CD4-positive, alpha-beta memory T cell (primary cell): ENCODE data around the gene UBE2I. TPM values are rescaled to one million over a fixed set of nuclear protein-coding genes. Genes with fewer than 3 reads are reported as not detected.
"Not testable (repeated sequence)": the region's sequence is repeated elsewhere in the genome, so short reads cannot be mapped to it uniquely, and the experiment has no call there.

Experiments used
- CTCF ChIA-PET: fragments of 350-600 bp; sonication (Branson Sonifier 250); formaldehyde crosslinking; loops from one replicate; lab custom pipeline; 2021; ENCODE audit warnings: inconsistent platforms; ENCODE audit not compliant: partially characterized antibody; lab: Charles Lee
- POLR2A ChIA-PET: fragments of 350-600 bp; sonication (Branson Sonifier 250); formaldehyde crosslinking; loops from one replicate; lab custom pipeline; 2021; ENCODE audit not compliant: partially characterized antibody; lab: Charles Lee
- DNase-seq, 5 donors: peaks; one replicate each; pipeline versions ENCODE4 v3.0.0 to v3.0.0-alpha.2; 2020 to 2022; ENCODE audit warnings: mixed read lengths in 1 of 5
- H3K27ac ChIP-seq: one replicate; pipeline ENCODE4 v1.7.0; 2013; ENCODE audit warnings: low read depth, low read length
- H3K27me3 ChIP-seq: 2 replicates; pipeline ENCODE4 v1.7.0; 2013; ENCODE audit warnings: mild to moderate bottlenecking, low read length, moderate library complexity; ENCODE audit not compliant: insufficient read depth
- H3K36me3 ChIP-seq: 2 replicates; pipeline ENCODE4 v1.7.0; 2013; ENCODE audit warnings: mild to moderate bottlenecking, low read length, moderate library complexity; ENCODE audit not compliant: insufficient read depth
- H3K4me1 ChIP-seq: 2 replicates; pipeline ENCODE4 v1.7.0; 2013; ENCODE audit warnings: mild to moderate bottlenecking, low read length, moderate library complexity; ENCODE audit not compliant: insufficient read depth
- H3K4me3 ChIP-seq, 2 donors: one replicate each; pipeline ENCODE4 v1.7.0; 2013; ENCODE audit warnings: low read length in 2 of 2, mild to moderate bottlenecking in 1 of 2
- H3K9me3 ChIP-seq, 2 donors: one replicate each; pipeline ENCODE4 v1.7.0; 2013; ENCODE audit warnings: low read length in 2 of 2, control low read depth in 1 of 2; ENCODE audit not compliant: control insufficient read depth in 1 of 2
- H3K27ac Mint-ChIP-seq, 7 donors: one replicate each; pipeline ENCODE4 v1.8.0; 2020 to 2021; ENCODE audit warnings: mixed read lengths in 7 of 7, mild to moderate bottlenecking in 6 of 7, inconsistent platforms in 3 of 7, moderate library complexity in 3 of 7
- H3K27me3 Mint-ChIP-seq, 2 donors: one replicate each; pipeline ENCODE4 v1.8.0; 2020 to 2021; ENCODE audit warnings: mixed read lengths in 2 of 2
- H3K36me3 Mint-ChIP-seq, 2 donors: one replicate each; pipeline ENCODE4 v1.8.0; 2020 to 2021; ENCODE audit warnings: mixed read lengths in 2 of 2, inconsistent platforms in 1 of 2, mild to moderate bottlenecking in 1 of 2
- H3K4me1 Mint-ChIP-seq, 4 donors: one replicate each; pipeline ENCODE4 v1.8.0; 2020 to 2021; ENCODE audit warnings: mixed read lengths in 4 of 4, mild to moderate bottlenecking in 1 of 4
- H3K4me3 Mint-ChIP-seq, 8 donors: one replicate each; pipeline ENCODE4 v1.8.0; 2020 to 2021; ENCODE audit warnings: mixed read lengths in 8 of 8, mild to moderate bottlenecking in 7 of 8, moderate library complexity in 6 of 8, inconsistent platforms in 3 of 8
- H3K9me3 Mint-ChIP-seq, 8 donors: one replicate each; pipeline ENCODE4 v1.8.0; 2020 to 2021; ENCODE audit warnings: mixed read lengths in 8 of 8, mild to moderate bottlenecking in 5 of 8, inconsistent platforms in 3 of 8, moderate library complexity in 1 of 8
- intact Hi-C: fragments of 100-400 bp; cut with micrococcal nuclease; formaldehyde crosslinking; loops from one replicate; pipeline ENCODE4 v1.15.1; 2023
- polyA plus RNA-seq, 2 donors: library from polyadenylated mRNA; unstranded; fragments of 300-500 nt; fragmentation: Illumina TruSeq; gene quantifications; one replicate each; pipeline ENCODE4 v1.2.3, GENCODE V29; 2021
- total RNA-seq, 2 experiments: library from RNA; stranded (reverse); gene quantifications; one replicate each; pipeline ENCODE4 v1.2.3, GENCODE V29; 2021

UBE2I gene
- total and polyA plus RNA-seq, 4 experiments from 2014 or later = 100 to 177 (median 138) TPM

DNA sequence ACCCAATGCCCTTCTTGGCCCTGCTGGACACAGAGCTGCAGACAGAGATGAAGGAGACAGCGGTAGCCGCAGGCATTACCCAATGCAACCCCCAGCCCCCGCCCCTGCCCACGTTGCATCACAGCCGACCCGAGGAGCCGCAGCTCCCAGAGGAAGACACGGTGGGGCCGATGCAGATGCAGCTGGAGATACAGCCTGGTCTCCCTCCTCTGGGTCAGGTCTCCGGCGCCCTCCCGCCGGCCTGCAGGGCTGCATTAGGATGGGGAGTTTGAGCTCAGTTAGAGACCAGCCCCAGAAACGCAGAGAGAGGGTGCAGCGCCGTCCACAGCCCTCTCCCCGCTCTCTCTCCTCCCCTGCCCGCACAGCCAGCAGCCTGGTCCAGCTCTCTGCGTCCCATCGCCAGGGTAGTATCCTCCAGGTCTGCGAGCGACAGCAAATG, 19.4 kb upstream of the UBE2I start:
- Histone ChIP-seq H3K36me3 (no peaks in the 10 kb centered on the region), H3K4me3 (no peak overlapping the region), H3K27ac (no peak overlapping the region), H3K9me3 (no peaks in the 10 kb centered on the region), H3K4me1 (no peaks in the 10 kb centered on the region), H3K27me3 (peaks cover 14% of the 10 kb centered on the region)
- ChIA-PET CTCF (no interaction called here), POLR2A (no interaction called here)
- Mint-ChIP-seq H3K4me3 (no peak overlapping the region), H3K27ac (no peak overlapping the region), H3K4me1 (peaks cover 0 to 1% (median 0%) of the 10 kb centered on the region in 4 donors), H3K36me3 (no peaks in the 10 kb centered on the region), H3K9me3 (no peaks in the 10 kb centered on the region), H3K27me3 (peaks cover 29 to 36% of the 10 kb centered on the region in 2 donors)
- DNase-seq = no peak
- intact Hi-C loops = no loop called here

GRCh38 chr16:1290860-1291575, 18.4 kb upstream of the UBE2I start:
- Histone ChIP-seq H3K36me3 (no peaks in the 10 kb centered on the region), H3K4me3 (no peak overlapping the region), H3K9me3 (no peaks in the 10 kb centered on the region), H3K27ac (no peak overlapping the region), H3K27me3 (peaks cover 14% of the 10 kb centered on the region), H3K4me1 (no peaks in the 10 kb centered on the region)
- intact Hi-C loops = no loop called here
- Mint-ChIP-seq H3K9me3 (no peaks in the 10 kb centered on the region), H3K4me3 (no peak overlapping the region), H3K27me3 (peaks cover 34 to 36% of the 10 kb centered on the region in 2 donors), H3K36me3 (no peaks in the 10 kb centered on the region), H3K27ac (no peak overlapping the region), H3K4me1 (peaks cover 0 to 1% (median 0%) of the 10 kb centered on the region in 4 donors)
- ChIA-PET POLR2A (no interaction called here), CTCF (interaction anchor here (1.0 kb wide), 1 partner anchor 9 kb away, joined by 3 read pairs; no protein-coding TSS in a partner anchor)
- no peak for DNase-seq

- H3K4me1 Mint-ChIP-seq = peaks cover 0 to 1% (median 0%) of the 10 kb centered on the region in 4 donors
- H3K9me3 Mint-ChIP-seq = no peaks in the 10 kb centered on the region
- peaks cover 34 to 36% of the 10 kb centered on the region in 2 donors for H3K27me3 Mint-ChIP-seq
- CTCF ChIA-PET = interaction anchor here (1.0 kb wide), 1 partner anchor 8 kb away, joined by 3 read pairs; no protein-coding TSS in a partner anchor
- peaks cover 14% of the 10 kb centered on the region for H3K27me3 ChIP-seq
- POLR2A ChIA-PET = no interaction called here
- H3K9me3 ChIP-seq = no peaks in the 10 kb centered on the region
- intact Hi-C loops = no loop called here
- H3K4me3 Mint-ChIP-seq = no peak overlapping the region
- H3K27ac Mint-ChIP-seq = peak overlapping the region in 1 of 7 donors; percentile 84
- H3K4me1 ChIP-seq = no peaks in the 10 kb centered on the region
- DNase-seq = no peak
- H3K36me3 Mint-ChIP-seq = no peaks in the 10 kb centered on the region
- H3K27ac ChIP-seq = no peak overlapping the region
- no peak overlapping the region for H3K4me3 ChIP-seq
- no peaks in the 10 kb centered on the region for H3K36me3 ChIP-seq
These were observed 17.9 kb upstream of the UBE2I start for GRCh38 chr16:1291576-1291974.

- H3K9me3 Mint-ChIP-seq, H3K36me3 ChIP-seq, CTCF ChIA-PET, intact Hi-C loops, H3K27ac Mint-ChIP-seq, H3K4me1 Mint-ChIP-seq, H3K4me3 ChIP-seq, H3K9me3 ChIP-seq, H3K27ac ChIP-seq, H3K4me1 ChIP-seq, H3K4me3 Mint-ChIP-seq, DNase-seq, POLR2A ChIA-PET, H3K36me3 Mint-ChIP-seq: not testable (repeated sequence)
- H3K27me3 ChIP-seq = peaks cover 14% of the 10 kb centered on the region
- peaks cover 34 to 40% of the 10 kb centered on the region in 2 donors for H3K27me3 Mint-ChIP-seq
These were observed 17.2 kb upstream of the UBE2I start for GRCh38 chr16:1292208-1292607.

DNA sequence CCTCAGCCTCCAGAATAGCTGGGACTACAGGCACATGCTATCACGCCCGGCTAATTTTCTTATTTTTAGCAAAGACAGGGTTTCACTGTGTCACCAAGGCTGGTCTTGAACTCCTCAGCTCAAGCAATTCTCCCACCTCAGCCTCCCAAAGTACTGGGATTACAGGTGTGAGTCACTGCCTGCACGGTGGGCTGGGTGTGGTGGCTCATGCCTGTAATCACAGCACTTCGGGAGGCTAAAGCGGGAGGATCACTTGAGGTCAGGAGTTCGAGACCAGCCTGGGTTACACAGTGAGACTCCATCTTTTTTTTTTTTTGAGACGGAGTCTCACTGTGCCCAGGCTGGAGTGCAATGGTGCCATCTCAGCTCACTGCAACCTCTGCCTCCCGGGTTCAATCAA, 16.6 kb upstream of the UBE2I start:
- H3K27ac Mint-ChIP-seq, H3K9me3 ChIP-seq, H3K36me3 ChIP-seq, H3K9me3 Mint-ChIP-seq, POLR2A ChIA-PET, CTCF ChIA-PET, H3K4me1 Mint-ChIP-seq, H3K27ac ChIP-seq, H3K36me3 Mint-ChIP-seq, H3K4me3 ChIP-seq, DNase-seq, intact Hi-C loops, H3K4me3 Mint-ChIP-seq, H3K4me1 ChIP-seq: not testable (repeated sequence)
- peaks cover 32 to 36% of the 10 kb centered on the region in 2 donors for H3K27me3 Mint-ChIP-seq
- H3K27me3 ChIP-seq = peaks cover 14% of the 10 kb centered on the region

- Histone ChIP-seq H3K9me3 (no peaks in the 10 kb centered on the region), H3K27ac (no peak overlapping the region), H3K36me3 (no peaks in the 10 kb centered on the region), H3K4me1 (no peaks in the 10 kb centered on the region), H3K27me3 (peaks cover 14% of the 10 kb centered on the region), H3K4me3 (no peak overlapping the region)
- ChIA-PET POLR2A (no interaction called here), CTCF (no interaction called here)
- H3K36me3 Mint-ChIP-seq = no peaks in the 10 kb centered on the region
- no peak overlapping the region for H3K4me3 Mint-ChIP-seq
- DNase-seq = no peak
- H3K9me3 Mint-ChIP-seq = no peaks in the 10 kb centered on the region
- intact Hi-C loops = no loop called here
- peaks cover 30 to 31% of the 10 kb centered on the region in 2 donors for H3K27me3 Mint-ChIP-seq
- peaks cover 0 to 3% (median 0%) of the 10 kb centered on the region in 4 donors for H3K4me1 Mint-ChIP-seq
- no peak overlapping the region for H3K27ac Mint-ChIP-seq
These were observed 15.3 kb upstream of the UBE2I start for GRCh38 chr16:1293921-1294656.

DNA sequence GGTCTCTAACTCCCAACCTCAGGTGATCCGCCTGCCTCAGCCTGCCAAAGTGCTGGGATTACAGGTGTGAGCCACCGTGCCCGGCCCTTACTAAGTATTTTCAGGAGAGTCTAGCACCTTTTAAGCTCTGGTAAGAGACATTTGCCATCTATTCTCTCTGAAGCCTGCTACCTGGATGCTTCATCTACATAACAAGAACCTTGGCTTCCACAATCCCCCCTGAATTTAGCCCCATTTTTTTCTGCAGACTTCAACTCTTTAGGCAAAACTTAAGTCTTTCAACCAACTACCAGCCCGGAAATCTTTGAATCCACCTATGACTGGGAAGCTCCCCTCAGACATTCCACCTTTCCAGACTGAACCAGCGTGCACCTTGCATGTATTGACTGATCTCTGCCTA, 14.0 kb upstream of the UBE2I start:
- intact Hi-C loops = no loop called here
- Mint-ChIP-seq H3K27ac (no peak overlapping the region), H3K27me3 (peaks cover 26% of the 10 kb centered on the region in 2 donors), H3K4me3 (no peak overlapping the region), H3K36me3 (no peaks in the 10 kb centered on the region), H3K4me1 (peaks cover 0 to 2% (median 0%) of the 10 kb centered on the region in 4 donors), H3K9me3 (no peaks in the 10 kb centered on the region)
- no peak for DNase-seq
- Histone ChIP-seq H3K4me1 (peaks cover 3% of the 10 kb centered on the region), H3K27ac (no peak overlapping the region), H3K27me3 (peaks cover 3% of the 10 kb centered on the region), H3K36me3 (no peaks in the 10 kb centered on the region), H3K9me3 (no peaks in the 10 kb centered on the region), H3K4me3 (no peak overlapping the region)
- ChIA-PET CTCF (interaction anchor here (0.7 to 1.6 kb wide), 2 partner anchors 53 to 68 kb away, joined by 3 to 4 read pairs; no protein-coding TSS in a partner anchor), POLR2A (no interaction called here)
